VCaP (cell line): ENCODE results near the gene CDX2.
A peak's percentile ranks its signal among the peaks of the same experiment; 100 is the strongest.

Source experiments
- H3K27ac ChIP-seq: fragments of 450-650 bp; 2 replicates; pipeline ENCODE4 v1.5.1; 2017
- CTCF ChIP-seq: fragments of 450-650 bp; conservative IDR thresholded peaks from 2 replicates; pipeline ENCODE4 v1.5.1; 2017; ENCODE audit warnings: mild to moderate bottlenecking, moderate library complexity

The CDX2 gene

GRCh38 chr13:27962128-27962841 is 6.8 kb downstream of the CDX2 start:
- H3K27ac ChIP-seq = no peak overlapping the region
- TF ChIP-seq CTCF = no peak

- no peak for TF ChIP-seq CTCF
- peak overlapping the region; percentile 47; the same call in 1 of the 2 replicates for H3K27ac ChIP-seq
Observed at GRCh38 chr13:27961227-27962085, 7.7 kb downstream of the CDX2 start.

GRCh38 chr13:27960362-27961226 is 8.5 kb downstream of the CDX2 start:
- TF ChIP-seq CTCF = no peak
- H3K27ac ChIP-seq = peak overlapping the region; percentile 47; the same call in 1 of the 2 replicates

- no peak overlapping the region; the same call in 1 of the 2 replicates for H3K27ac ChIP-seq
- no peak for TF ChIP-seq CTCF
Observed at GRCh38 chr13:27959976-27960361, 9.1 kb downstream of the CDX2 start.

- peak overlapping the region; percentile 50 for H3K27ac ChIP-seq
- TF ChIP-seq CTCF = no peak
Observed at GRCh38 chr13:27956576-27957300, 12.4 kb downstream of the CDX2 start.

- H3K27ac ChIP-seq = peak overlapping the region; percentile 87
- TF ChIP-seq CTCF = no peak
Observed at GRCh38 chr13:27955014-27955591, 14.0 kb downstream of the CDX2 start.
